WTC11 (cell line): ENCODE measurements around the gene PCBP3.

Source experiments
- CBFB ChIP-seq: sonication (generic); formaldehyde crosslinking; IDR thresholded peaks from 2 replicates; pipeline ENCODE4 v1.8.1; 2022; ENCODE audit warnings: mild to moderate bottlenecking, low read depth, missing genetic modification reagents
- CTCF ChIP-seq: fragments of 200-600 bp; IDR thresholded peaks from 2 replicates; pipeline ENCODE4 v1.8.0; 2022; ENCODE audit warnings: antibody characterized with exemption
- ELF4 ChIP-seq: sonication (generic); formaldehyde crosslinking; IDR thresholded peaks from 2 replicates; pipeline ENCODE4 v1.8.1; 2022; ENCODE audit warnings: low read depth, mild to moderate bottlenecking, moderate library complexity, missing genetic modification reagents
- ETV6 ChIP-seq: sonication (generic); formaldehyde crosslinking; IDR thresholded peaks from 2 replicates; pipeline ENCODE4 v1.8.1; 2022; ENCODE audit warnings: mild to moderate bottlenecking, missing genetic modification reagents
- JUN ChIP-seq: sonication (generic); formaldehyde crosslinking; IDR thresholded peaks from 2 replicates; pipeline ENCODE4 v1.8.0; 2023; ENCODE audit warnings: mild to moderate bottlenecking, missing genetic modification reagents
- NFYB ChIP-seq: sonication (generic); formaldehyde crosslinking; conservative IDR thresholded peaks from 2 replicates; pipeline ENCODE4 v1.8.0; 2022; ENCODE audit warnings: low read depth, missing genetic modification reagents
- NR1H2 ChIP-seq: sonication (generic); formaldehyde crosslinking; IDR thresholded peaks from 2 replicates; pipeline ENCODE4 v1.9.0; 2021; ENCODE audit warnings: mild to moderate bottlenecking, moderate library complexity, missing genetic modification reagents
- NR3C1 ChIP-seq: sonication (generic); formaldehyde crosslinking; conservative IDR thresholded peaks from 2 replicates; pipeline ENCODE4 v1.8.1; 2023; ENCODE audit warnings: low read depth, mild to moderate bottlenecking, missing genetic modification reagents
- RELA ChIP-seq: sonication (generic); formaldehyde crosslinking; IDR thresholded peaks from 2 replicates; pipeline ENCODE4 v1.8.1; 2022; ENCODE audit warnings: missing genetic modification reagents, mild to moderate bottlenecking, borderline replicate concordance
- ZNF121 ChIP-seq: sonication (generic); formaldehyde crosslinking; IDR thresholded peaks from 2 replicates; pipeline ENCODE4 v1.8.0; 2023; ENCODE audit warnings: missing genetic modification reagents
- TF ChIP-seq, protein P1 (sequence below): sonication (generic); formaldehyde crosslinking; IDR thresholded peaks from 2 replicates; pipeline ENCODE4 v1.8.1; 2023; ENCODE audit warnings: mild to moderate bottlenecking, missing genetic modification reagents, moderate library complexity
- TF ChIP-seq, protein P2 (sequence below): sonication (generic); formaldehyde crosslinking; IDR thresholded peaks from 2 replicates; pipeline ENCODE4 v1.8.0; 2023; ENCODE audit warnings: missing genetic modification reagents, mild to moderate bottlenecking, borderline replicate concordance
- TF ChIP-seq, protein P3 (sequence below): fragments of 250-450 bp; sonication (Bioruptor Pico); IDR thresholded peaks from 2 replicates; pipeline ENCODE4 v2.1.2; 2022; ENCODE audit warnings: mild to moderate bottlenecking, moderate library complexity
- TF ChIP-seq, protein P4 (sequence below): sonication (generic); formaldehyde crosslinking; IDR thresholded peaks from 2 replicates; pipeline ENCODE4 v1.8.1; 2022; ENCODE audit warnings: low read depth, missing genetic modification reagents, borderline replicate concordance

DNA sequence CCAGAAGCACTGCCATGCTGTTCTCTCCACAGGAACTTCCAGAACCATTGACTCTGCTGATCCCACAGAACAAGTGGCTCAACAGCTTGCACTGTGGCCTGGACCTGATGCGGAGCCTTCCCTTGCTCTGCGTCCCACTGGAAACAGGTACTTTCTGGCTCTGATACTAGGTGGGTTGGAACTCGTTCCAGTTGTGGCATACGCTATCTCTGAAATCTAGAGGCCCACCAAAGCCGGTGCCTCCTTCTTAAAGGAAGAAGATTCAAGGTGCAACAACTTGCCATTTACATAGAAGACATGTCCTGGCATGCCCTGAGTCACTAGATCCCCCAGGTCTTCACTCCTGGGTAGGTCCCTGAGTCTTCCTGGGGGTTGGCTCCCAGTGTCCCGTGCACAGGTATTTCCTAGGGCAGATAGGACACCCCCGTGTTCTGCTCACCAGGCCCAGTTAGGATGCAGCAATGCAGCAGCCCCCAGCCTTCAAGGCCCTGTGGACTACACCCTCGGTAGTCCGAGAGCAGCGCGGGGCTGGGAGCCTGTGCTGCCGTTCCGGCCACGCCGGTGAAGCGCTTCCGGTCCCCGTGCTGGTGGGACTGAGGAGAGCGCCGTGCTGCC lies 10.8 kb upstream of the PCBP3 start:
- TF ChIP-seq CTCF (no peak), RELA (CRISPR knock-in tag) (no peak), NFYB (CRISPR knock-in tag) (no peak), ZNF121 (CRISPR knock-in tag) (no peak), CBFB (CRISPR knock-in tag) (no peak), ETV6 (no peak), JUN (no peak), NR3C1 (CRISPR knock-in tag) (no peak), ELF4 (no peak), NR1H2 (CRISPR knock-in tag) (no peak)
- TF ChIP-seq, protein P1, sequence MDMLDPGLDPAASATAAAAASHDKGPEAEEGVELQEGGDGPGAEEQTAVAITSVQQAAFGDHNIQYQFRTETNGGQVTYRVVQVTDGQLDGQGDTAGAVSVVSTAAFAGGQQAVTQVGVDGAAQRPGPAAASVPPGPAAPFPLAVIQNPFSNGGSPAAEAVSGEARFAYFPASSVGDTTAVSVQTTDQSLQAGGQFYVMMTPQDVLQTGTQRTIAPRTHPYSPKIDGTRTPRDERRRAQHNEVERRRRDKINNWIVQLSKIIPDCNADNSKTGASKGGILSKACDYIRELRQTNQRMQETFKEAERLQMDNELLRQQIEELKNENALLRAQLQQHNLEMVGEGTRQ (CRISPR knock-in tag), result no peak
- TF ChIP-seq, protein P2, sequence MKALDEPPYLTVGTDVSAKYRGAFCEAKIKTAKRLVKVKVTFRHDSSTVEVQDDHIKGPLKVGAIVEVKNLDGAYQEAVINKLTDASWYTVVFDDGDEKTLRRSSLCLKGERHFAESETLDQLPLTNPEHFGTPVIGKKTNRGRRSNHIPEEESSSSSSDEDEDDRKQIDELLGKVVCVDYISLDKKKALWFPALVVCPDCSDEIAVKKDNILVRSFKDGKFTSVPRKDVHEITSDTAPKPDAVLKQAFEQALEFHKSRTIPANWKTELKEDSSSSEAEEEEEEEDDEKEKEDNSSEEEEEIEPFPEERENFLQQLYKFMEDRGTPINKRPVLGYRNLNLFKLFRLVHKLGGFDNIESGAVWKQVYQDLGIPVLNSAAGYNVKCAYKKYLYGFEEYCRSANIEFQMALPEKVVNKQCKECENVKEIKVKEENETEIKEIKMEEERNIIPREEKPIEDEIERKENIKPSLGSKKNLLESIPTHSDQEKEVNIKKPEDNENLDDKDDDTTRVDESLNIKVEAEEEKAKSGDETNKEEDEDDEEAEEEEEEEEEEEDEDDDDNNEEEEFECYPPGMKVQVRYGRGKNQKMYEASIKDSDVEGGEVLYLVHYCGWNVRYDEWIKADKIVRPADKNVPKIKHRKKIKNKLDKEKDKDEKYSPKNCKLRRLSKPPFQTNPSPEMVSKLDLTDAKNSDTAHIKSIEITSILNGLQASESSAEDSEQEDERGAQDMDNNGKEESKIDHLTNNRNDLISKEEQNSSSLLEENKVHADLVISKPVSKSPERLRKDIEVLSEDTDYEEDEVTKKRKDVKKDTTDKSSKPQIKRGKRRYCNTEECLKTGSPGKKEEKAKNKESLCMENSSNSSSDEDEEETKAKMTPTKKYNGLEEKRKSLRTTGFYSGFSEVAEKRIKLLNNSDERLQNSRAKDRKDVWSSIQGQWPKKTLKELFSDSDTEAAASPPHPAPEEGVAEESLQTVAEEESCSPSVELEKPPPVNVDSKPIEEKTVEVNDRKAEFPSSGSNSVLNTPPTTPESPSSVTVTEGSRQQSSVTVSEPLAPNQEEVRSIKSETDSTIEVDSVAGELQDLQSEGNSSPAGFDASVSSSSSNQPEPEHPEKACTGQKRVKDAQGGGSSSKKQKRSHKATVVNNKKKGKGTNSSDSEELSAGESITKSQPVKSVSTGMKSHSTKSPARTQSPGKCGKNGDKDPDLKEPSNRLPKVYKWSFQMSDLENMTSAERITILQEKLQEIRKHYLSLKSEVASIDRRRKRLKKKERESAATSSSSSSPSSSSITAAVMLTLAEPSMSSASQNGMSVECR (CRISPR knock-in tag), result no peak
- TF ChIP-seq, protein P3, sequence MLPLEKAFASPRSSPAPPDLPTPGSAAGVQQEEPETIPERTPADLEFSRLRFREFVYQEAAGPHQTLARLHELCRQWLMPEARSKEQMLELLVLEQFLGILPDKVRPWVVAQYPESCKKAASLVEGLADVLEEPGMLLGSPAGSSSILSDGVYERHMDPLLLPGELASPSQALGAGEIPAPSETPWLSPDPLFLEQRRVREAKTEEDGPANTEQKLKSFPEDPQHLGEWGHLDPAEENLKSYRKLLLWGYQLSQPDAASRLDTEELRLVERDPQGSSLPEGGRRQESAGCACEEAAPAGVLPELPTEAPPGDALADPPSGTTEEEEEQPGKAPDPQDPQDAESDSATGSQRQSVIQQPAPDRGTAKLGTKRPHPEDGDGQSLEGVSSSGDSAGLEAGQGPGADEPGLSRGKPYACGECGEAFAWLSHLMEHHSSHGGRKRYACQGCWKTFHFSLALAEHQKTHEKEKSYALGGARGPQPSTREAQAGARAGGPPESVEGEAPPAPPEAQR (CRISPR knock-in tag), result no peak
- TF ChIP-seq, protein P4, sequence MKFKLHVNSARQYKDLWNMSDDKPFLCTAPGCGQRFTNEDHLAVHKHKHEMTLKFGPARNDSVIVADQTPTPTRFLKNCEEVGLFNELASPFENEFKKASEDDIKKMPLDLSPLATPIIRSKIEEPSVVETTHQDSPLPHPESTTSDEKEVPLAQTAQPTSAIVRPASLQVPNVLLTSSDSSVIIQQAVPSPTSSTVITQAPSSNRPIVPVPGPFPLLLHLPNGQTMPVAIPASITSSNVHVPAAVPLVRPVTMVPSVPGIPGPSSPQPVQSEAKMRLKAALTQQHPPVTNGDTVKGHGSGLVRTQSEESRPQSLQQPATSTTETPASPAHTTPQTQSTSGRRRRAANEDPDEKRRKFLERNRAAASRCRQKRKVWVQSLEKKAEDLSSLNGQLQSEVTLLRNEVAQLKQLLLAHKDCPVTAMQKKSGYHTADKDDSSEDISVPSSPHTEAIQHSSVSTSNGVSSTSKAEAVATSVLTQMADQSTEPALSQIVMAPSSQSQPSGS, result no peak
